SH-SY5Y (cell line): ENCODE data around the gene ZMIZ1.

Source experiments
- GATA2 ChIP-seq: IDR thresholded peaks from 2 replicates; pipeline ENCODE4 v1.6.1; 2011; ENCODE audit warnings: mild to moderate bottlenecking, low read depth, low read length
- GATA3 ChIP-seq: IDR thresholded peaks from 2 replicates; pipeline ENCODE4 v1.6.1; 2011; ENCODE audit warnings: low read depth, mild to moderate bottlenecking, low read length, moderate library complexity

GRCh38 chr10:79182781-79183467, 114.2 kb downstream of the ZMIZ1 start:
- TF ChIP-seq GATA2 (no peak), GATA3 (no peak)
